ENCODE data around the gene IRF5. TPM values are rescaled to one million over a fixed set of nuclear protein-coding genes. Genes with fewer than 3 reads are reported as not detected.
A peak's percentile ranks its signal among the peaks of the same experiment; 100 is the strongest.

Gene IRF5
- total RNA-seq, 1 experiment from 2014 or later: 0.66 TPM

DNA sequence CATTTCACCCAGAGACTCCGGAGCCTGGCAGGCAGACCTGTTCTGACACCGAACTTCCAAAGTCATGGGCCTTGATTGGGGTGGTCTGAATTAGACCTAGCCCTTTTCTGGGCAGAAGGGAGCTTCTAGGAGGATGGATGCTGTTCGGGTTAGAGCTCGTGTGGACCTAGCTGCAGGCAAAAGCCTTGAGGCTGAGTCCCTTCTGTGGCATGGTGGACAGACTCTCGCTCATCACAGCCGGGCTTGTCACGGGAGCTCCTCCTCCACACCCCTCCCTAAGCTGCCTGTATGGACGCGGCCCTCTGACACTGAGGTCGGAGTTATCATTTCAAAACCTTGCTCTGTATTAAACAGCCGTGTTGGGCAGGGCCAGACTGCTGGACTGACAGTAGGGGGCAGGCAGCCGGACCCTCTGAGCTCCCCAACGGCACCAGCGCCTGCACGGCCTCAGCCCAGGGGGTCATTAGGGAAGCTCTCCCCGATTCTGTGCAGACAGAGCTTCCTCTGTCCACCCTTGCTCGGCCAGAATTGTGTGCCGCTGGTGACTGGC, 2.2 kb downstream of the IRF5 start (continued):
- TF ChIP-seq, protein P1, sequence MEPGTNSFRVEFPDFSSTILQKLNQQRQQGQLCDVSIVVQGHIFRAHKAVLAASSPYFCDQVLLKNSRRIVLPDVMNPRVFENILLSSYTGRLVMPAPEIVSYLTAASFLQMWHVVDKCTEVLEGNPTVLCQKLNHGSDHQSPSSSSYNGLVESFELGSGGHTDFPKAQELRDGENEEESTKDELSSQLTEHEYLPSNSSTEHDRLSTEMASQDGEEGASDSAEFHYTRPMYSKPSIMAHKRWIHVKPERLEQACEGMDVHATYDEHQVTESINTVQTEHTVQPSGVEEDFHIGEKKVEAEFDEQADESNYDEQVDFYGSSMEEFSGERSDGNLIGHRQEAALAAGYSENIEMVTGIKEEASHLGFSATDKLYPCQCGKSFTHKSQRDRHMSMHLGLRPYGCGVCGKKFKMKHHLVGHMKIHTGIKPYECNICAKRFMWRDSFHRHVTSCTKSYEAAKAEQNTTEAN (CRISPR knock-in tag; IDR thresholded peaks at IDR 0.05): no peak
- TF ChIP-seq NFYB (CRISPR knock-in tag; conservative IDR thresholded peaks at IDR 0.05; ENCODE audit: low read depth): no peak
- TF ChIP-seq, protein P2, sequence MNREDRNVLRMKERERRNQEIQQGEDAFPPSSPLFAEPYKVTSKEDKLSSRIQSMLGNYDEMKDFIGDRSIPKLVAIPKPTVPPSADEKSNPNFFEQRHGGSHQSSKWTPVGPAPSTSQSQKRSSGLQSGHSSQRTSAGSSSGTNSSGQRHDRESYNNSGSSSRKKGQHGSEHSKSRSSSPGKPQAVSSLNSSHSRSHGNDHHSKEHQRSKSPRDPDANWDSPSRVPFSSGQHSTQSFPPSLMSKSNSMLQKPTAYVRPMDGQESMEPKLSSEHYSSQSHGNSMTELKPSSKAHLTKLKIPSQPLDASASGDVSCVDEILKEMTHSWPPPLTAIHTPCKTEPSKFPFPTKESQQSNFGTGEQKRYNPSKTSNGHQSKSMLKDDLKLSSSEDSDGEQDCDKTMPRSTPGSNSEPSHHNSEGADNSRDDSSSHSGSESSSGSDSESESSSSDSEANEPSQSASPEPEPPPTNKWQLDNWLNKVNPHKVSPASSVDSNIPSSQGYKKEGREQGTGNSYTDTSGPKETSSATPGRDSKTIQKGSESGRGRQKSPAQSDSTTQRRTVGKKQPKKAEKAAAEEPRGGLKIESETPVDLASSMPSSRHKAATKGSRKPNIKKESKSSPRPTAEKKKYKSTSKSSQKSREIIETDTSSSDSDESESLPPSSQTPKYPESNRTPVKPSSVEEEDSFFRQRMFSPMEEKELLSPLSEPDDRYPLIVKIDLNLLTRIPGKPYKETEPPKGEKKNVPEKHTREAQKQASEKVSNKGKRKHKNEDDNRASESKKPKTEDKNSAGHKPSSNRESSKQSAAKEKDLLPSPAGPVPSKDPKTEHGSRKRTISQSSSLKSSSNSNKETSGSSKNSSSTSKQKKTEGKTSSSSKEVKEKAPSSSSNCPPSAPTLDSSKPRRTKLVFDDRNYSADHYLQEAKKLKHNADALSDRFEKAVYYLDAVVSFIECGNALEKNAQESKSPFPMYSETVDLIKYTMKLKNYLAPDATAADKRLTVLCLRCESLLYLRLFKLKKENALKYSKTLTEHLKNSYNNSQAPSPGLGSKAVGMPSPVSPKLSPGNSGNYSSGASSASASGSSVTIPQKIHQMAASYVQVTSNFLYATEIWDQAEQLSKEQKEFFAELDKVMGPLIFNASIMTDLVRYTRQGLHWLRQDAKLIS (CRISPR knock-in tag; IDR thresholded peaks at IDR 0.05; ENCODE audit: borderline replicate concordance): no peak

DNA sequence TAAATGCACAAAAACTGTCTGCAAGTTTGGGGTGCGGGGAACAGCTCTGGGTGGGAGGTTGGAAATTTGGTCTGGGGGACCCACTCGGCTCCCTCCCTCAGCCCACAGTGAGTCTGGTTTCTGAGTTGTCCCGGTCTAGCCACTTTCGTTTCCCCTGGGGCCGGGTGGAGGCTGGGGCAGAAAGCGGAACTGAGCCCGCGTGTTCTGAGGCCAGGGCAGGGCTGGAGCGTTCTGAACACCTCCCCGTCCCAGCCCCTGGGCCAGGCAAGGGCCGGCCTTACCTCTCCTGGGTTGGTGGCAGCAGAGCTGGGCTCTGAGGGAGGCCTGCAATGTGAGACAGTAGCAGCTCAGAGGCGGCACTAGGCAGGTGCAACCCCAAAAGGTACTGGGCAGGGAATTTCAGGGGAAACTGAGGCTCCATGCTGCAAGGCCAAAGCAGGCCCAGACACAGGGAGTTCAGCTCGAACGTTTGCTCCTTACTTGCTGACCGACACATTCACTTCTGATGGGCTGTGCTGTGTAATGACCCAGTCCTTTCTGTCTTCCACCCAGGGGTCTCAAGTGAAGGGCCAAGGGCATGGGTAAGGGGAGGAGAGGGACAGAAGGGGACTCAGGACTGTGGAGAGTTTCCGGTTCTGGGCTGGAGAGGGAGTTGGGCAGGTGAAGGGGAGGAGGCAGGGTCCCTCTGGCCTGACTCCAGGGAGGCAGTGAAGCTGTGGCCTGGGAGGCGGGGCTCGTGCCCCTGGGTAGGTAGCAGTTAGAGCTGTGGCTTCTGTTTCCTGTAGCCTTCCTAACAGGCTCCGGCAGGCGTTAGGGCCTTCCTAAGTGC, 3.0 kb downstream of the IRF5 start:
- Mint-ChIP-seq H3K9me3 (no peaks in the 10 kb centered on the region), H3K36me3 (no peaks in the 10 kb centered on the region), H3K4me3 (no peak overlapping the region), H3K27me3 (ENCODE audit: low read depth) (peaks cover 52% of the 10 kb centered on the region), H3K4me1 (peaks cover 11% of the 10 kb centered on the region), H3K27ac (no peak overlapping the region)
- TF ChIP-seq, protein P3, sequence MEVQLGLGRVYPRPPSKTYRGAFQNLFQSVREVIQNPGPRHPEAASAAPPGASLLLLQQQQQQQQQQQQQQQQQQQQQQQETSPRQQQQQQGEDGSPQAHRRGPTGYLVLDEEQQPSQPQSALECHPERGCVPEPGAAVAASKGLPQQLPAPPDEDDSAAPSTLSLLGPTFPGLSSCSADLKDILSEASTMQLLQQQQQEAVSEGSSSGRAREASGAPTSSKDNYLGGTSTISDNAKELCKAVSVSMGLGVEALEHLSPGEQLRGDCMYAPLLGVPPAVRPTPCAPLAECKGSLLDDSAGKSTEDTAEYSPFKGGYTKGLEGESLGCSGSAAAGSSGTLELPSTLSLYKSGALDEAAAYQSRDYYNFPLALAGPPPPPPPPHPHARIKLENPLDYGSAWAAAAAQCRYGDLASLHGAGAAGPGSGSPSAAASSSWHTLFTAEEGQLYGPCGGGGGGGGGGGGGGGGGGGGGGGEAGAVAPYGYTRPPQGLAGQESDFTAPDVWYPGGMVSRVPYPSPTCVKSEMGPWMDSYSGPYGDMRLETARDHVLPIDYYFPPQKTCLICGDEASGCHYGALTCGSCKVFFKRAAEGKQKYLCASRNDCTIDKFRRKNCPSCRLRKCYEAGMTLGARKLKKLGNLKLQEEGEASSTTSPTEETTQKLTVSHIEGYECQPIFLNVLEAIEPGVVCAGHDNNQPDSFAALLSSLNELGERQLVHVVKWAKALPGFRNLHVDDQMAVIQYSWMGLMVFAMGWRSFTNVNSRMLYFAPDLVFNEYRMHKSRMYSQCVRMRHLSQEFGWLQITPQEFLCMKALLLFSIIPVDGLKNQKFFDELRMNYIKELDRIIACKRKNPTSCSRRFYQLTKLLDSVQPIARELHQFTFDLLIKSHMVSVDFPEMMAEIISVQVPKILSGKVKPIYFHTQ (CRISPR knock-in tag; IDR thresholded peaks at IDR 0.05): no peak
- TF ChIP-seq, protein P4, sequence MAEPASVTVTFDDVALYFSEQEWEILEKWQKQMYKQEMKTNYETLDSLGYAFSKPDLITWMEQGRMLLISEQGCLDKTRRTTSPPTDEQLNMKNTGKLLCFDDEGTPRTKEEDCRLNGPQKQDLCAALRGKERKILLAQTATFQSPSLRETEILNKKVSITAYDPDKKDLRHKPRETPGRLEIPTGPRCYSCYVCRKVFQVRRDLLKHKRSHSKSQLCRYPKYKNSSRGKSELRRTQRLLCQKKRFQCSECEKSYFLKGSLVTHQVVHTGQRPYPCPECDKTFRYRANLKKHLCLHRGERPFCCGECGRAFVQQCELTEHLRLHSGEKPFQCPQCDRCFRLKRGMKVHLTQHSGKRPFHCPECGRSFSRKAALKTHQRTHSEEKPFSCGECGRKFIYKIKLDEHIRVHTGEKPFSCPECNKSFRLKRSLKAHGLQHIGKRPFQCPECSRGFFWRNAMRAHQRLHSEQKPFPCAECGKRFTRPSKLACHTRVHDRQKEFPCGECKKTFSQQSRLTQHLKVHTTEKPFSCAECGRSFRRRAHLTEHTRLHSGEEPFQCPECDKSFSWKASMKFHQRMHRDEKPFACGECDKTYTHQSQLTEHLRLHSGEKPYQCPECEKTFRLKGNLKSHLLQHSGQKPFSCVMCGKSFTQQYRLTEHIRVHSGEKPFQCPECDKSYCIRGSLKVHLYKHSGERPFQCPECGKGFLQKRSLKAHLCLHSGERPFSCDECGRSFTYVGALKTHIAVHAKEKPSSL (CRISPR knock-in tag; conservative IDR thresholded peaks at IDR 0.05): no peak
- POLR2A ChIA-PET: interaction anchor here (0.6 kb wide), 1 partner anchor 51 kb away, joined by 3 read pairs; no protein-coding TSS in a partner anchor
- DNase-seq (ENCODE audit: low spot score) (peak; percentile 42), ATAC-seq (peak; percentile 12)
- CTCF ChIA-PET: interaction anchor here (1.1 to 2.3 kb wide), 7 partner anchors 7 to 151 kb away, joined by 3 to 15 read pairs (median 7); partner anchors contain the start of gene KCP

DNA sequence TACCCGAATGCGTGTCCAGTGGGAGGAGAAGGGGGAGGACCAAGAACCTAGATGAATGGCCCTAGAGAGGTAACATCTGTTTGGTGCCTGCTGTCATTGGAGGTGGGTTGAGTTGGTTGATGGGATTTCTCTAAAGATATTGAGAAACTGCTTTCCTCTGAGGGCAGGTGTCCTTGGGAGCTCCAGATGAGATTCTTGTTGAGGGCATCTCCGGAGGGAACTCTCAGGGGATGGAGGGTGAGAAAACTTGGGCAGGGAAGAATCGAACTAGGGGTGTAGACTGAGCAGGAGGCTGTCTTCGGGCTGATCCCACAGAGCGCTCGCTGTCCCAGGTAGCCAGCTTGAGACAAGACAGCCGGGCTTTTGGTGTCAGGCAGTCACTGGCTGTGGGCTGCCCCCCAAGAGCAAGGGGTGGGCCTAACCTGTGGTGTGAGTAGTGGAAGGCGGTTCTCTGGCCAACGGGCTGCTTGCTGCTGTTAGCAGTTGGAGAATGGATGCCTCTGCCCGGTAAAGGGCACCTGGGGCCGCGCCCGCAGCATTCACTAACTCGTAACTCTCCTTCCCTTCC, 3.7 kb downstream of the IRF5 start:
- no peaks in the 10 kb centered on the region for H3K36me3 Mint-ChIP-seq
- ChIA-PET CTCF (interaction anchor here (1.4 to 2.3 kb wide), 4 partner anchors 13 to 150 kb away, joined by 4 to 15 read pairs (median 11); partner anchors contain the start of gene KCP), POLR2A (no interaction called here)
- H3K27me3 Mint-ChIP-seq (ENCODE audit: low read depth): peaks cover 45% of the 10 kb centered on the region
- ATAC-seq (no peak), DNase-seq (ENCODE audit: low spot score) (no peak)
- no peak for TF ChIP-seq CBFB (CRISPR knock-in tag; IDR thresholded peaks at IDR 0.05; ENCODE audit: low read depth)
- TF ChIP-seq RORB (CRISPR knock-in tag; IDR thresholded peaks at IDR 0.05): no peak
- TF ChIP-seq, protein P5, sequence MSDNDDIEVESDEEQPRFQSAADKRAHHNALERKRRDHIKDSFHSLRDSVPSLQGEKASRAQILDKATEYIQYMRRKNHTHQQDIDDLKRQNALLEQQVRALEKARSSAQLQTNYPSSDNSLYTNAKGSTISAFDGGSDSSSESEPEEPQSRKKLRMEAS (CRISPR knock-in tag; IDR thresholded peaks at IDR 0.05): no peak
- TF ChIP-seq, protein P6, sequence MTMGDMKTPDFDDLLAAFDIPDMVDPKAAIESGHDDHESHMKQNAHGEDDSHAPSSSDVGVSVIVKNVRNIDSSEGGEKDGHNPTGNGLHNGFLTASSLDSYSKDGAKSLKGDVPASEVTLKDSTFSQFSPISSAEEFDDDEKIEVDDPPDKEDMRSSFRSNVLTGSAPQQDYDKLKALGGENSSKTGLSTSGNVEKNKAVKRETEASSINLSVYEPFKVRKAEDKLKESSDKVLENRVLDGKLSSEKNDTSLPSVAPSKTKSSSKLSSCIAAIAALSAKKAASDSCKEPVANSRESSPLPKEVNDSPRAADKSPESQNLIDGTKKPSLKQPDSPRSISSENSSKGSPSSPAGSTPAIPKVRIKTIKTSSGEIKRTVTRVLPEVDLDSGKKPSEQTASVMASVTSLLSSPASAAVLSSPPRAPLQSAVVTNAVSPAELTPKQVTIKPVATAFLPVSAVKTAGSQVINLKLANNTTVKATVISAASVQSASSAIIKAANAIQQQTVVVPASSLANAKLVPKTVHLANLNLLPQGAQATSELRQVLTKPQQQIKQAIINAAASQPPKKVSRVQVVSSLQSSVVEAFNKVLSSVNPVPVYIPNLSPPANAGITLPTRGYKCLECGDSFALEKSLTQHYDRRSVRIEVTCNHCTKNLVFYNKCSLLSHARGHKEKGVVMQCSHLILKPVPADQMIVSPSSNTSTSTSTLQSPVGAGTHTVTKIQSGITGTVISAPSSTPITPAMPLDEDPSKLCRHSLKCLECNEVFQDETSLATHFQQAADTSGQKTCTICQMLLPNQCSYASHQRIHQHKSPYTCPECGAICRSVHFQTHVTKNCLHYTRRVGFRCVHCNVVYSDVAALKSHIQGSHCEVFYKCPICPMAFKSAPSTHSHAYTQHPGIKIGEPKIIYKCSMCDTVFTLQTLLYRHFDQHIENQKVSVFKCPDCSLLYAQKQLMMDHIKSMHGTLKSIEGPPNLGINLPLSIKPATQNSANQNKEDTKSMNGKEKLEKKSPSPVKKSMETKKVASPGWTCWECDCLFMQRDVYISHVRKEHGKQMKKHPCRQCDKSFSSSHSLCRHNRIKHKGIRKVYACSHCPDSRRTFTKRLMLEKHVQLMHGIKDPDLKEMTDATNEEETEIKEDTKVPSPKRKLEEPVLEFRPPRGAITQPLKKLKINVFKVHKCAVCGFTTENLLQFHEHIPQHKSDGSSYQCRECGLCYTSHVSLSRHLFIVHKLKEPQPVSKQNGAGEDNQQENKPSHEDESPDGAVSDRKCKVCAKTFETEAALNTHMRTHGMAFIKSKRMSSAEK (CRISPR knock-in tag; IDR thresholded peaks at IDR 0.05; ENCODE audit: borderline replicate concordance): no peak
- no peak for TF ChIP-seq ZNF423 (CRISPR knock-in tag; IDR thresholded peaks at IDR 0.05)
- TF ChIP-seq ELF4 (CRISPR knock-in tag; IDR thresholded peaks at IDR 0.05; ENCODE audit: low read depth): no peak
- TF ChIP-seq, protein P7, sequence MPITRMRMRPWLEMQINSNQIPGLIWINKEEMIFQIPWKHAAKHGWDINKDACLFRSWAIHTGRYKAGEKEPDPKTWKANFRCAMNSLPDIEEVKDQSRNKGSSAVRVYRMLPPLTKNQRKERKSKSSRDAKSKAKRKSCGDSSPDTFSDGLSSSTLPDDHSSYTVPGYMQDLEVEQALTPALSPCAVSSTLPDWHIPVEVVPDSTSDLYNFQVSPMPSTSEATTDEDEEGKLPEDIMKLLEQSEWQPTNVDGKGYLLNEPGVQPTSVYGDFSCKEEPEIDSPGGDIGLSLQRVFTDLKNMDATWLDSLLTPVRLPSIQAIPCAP (CRISPR knock-in tag; IDR thresholded peaks at IDR 0.05): no peak
- no peak for TF ChIP-seq SMAD4 (CRISPR knock-in tag; IDR thresholded peaks at IDR 0.05)
- no peak for TF ChIP-seq MXD4 (CRISPR knock-in tag; IDR thresholded peaks at IDR 0.05; ENCODE audit: borderline replicate concordance)
- H3K4me1 Mint-ChIP-seq: peaks cover 11% of the 10 kb centered on the region
- H3K27ac Mint-ChIP-seq: no peak overlapping the region
- no peaks in the 10 kb centered on the region for H3K9me3 Mint-ChIP-seq
- H3K4me3 Mint-ChIP-seq: no peak overlapping the region
